Peyer's patch (tissue), 4 donors: Measurements from ENCODE around the gene REV3L. TPM values are rescaled to one million over a fixed set of nuclear protein-coding genes. Genes with fewer than 3 reads are reported as not detected.

Experiments
- DNase-seq, 3 donors: peaks; one replicate each; pipeline ENCODE4 v3.0.0-alpha.2; 2017 to 2019
- H3K27ac ChIP-seq, 4 donors: fragments of 200-600 bp; sonication (generic); one replicate each; pipeline ENCODE4 v1.5.1; 2016 to 2019
- H3K27me3 ChIP-seq, 2 donors: fragments of 200-600 bp; sonication (generic); one replicate each; pipeline ENCODE4 v1.5.1; 2019
- H3K36me3 ChIP-seq, 3 donors: fragments of 200-600 bp; sonication (generic); one replicate each; pipeline ENCODE4 v1.5.1; 2016 to 2019
- H3K4me1 ChIP-seq, 4 donors: fragments of 200-600 bp; sonication (generic); one replicate each; pipeline ENCODE4 v1.5.1; 2016 to 2019
- H3K4me3 ChIP-seq, 4 donors: fragments of 200-600 bp; sonication (generic); 1 replicate in 3 of 4; 2 replicates in 1 of 4; pipeline ENCODE4 v1.5.1; 2016 to 2019; ENCODE audit warnings: mild to moderate bottlenecking in 1 of 4
- H3K9me3 ChIP-seq, 4 donors: fragments of 200-600 bp; sonication (generic); one replicate each; pipeline ENCODE4 v1.5.1; 2016 to 2019; ENCODE audit warnings: mild to moderate bottlenecking in 1 of 4
- POLR2A ChIP-seq, 2 donors: fragments of 450-650 bp; IDR thresholded peaks; one replicate each; pipeline ENCODE4 v1.5.1; 2017; ENCODE audit warnings: antibody characterized with exemption in 2 of 2, mild to moderate bottlenecking in 2 of 2, moderate library complexity in 2 of 2
- total RNA-seq, 4 donors: library from RNA; depleted of rRNA; stranded (reverse); fragments of >200 nt; gene quantifications; one replicate each; pipeline ENCODE4 v1.1.0, GENCODE V29; 2016
- TF ChIP-seq, protein P1 (sequence below), 6 experiments: fragments of 450-650 bp in 4 of 6; fragments of 200-600 bp in 2 of 6; sonication (generic) in 1 of 6; IDR thresholded peaks; one replicate each; pipeline ENCODE4 v1.5.1; 2017 to 2019; ENCODE audit warnings: antibody characterized with exemption in 6 of 6, mild to moderate bottlenecking in 3 of 6, moderate library complexity in 1 of 6

Gene REV3L
- total RNA-seq, 4 donors from 2014 or later = 20.5 to 50.3 (median 38.0) TPM

DNA sequence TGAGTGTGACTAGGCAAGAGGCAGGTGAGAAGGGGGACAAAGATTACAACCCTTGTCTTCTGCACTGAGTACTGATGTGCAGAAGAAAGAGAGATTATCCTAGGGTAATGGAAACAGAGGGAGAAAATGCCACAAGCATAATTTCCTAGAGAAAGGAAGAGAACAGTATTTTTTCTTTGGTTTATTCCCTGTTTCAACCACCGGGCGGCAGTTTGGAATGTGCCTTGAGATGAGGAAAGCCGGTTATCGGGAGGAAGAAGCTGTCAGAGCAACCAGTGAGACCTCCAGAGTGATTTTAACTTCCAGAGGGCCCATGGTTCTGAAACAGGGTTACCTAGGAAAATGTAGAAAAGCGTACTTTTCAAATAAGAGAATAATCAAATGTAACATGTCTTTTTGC lies 121.4 kb downstream of the REV3L start:
- Histone ChIP-seq H3K36me3 (peaks cover 0 to 20% (median 0%) of the 10 kb centered on the region in 3 donors), H3K27me3 (no peaks in the 10 kb centered on the region), H3K4me3 (no peak overlapping the region), H3K4me1 (no peaks in the 10 kb centered on the region), H3K27ac (no peak overlapping the region), H3K9me3 (no peaks in the 10 kb centered on the region)
- TF ChIP-seq POLR2A (IDR thresholded peaks at IDR 0.05) = no peak
- TF ChIP-seq, protein P1, sequence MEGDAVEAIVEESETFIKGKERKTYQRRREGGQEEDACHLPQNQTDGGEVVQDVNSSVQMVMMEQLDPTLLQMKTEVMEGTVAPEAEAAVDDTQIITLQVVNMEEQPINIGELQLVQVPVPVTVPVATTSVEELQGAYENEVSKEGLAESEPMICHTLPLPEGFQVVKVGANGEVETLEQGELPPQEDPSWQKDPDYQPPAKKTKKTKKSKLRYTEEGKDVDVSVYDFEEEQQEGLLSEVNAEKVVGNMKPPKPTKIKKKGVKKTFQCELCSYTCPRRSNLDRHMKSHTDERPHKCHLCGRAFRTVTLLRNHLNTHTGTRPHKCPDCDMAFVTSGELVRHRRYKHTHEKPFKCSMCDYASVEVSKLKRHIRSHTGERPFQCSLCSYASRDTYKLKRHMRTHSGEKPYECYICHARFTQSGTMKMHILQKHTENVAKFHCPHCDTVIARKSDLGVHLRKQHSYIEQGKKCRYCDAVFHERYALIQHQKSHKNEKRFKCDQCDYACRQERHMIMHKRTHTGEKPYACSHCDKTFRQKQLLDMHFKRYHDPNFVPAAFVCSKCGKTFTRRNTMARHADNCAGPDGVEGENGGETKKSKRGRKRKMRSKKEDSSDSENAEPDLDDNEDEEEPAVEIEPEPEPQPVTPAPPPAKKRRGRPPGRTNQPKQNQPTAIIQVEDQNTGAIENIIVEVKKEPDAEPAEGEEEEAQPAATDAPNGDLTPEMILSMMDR (IDR thresholded peaks at IDR 0.05) = peak in 4 of 6 experiments; percentile 5 to 48 (median 40)
- DNase-seq = peak in 1 of 3 donors; percentile 16

DNA sequence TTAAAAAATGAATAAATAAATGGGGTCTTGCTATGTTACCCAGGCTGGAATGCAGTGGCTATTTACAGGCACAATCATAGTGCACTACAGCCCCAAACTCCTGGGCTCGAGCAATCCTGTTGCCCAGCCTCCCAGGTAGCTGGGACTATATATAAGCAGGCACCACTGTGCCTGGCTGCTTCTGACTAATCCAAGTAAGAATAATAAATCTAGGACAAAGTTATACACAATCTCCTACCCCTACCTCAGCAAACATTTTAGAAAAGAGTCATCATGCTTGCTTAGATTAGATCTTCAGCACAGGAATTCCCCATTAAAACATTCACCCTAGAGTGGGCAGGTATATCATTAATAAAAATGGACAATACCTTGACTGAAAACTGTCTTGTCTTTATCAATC lies 124.6 kb downstream of the REV3L start:
- H3K27me3 ChIP-seq = no peaks in the 10 kb centered on the region
- no peak for DNase-seq
- H3K36me3 ChIP-seq = peaks cover 0 to 38% (median 0%) of the 10 kb centered on the region in 3 donors
- no peaks in the 10 kb centered on the region for H3K9me3 ChIP-seq
- no peaks in the 10 kb centered on the region for H3K4me1 ChIP-seq
- no peak for TF ChIP-seq POLR2A (IDR thresholded peaks at IDR 0.05)
- TF ChIP-seq, protein P1 (IDR thresholded peaks at IDR 0.05) = no peak
- H3K4me3 ChIP-seq = no peak overlapping the region
- H3K27ac ChIP-seq = no peak overlapping the region

DNA sequence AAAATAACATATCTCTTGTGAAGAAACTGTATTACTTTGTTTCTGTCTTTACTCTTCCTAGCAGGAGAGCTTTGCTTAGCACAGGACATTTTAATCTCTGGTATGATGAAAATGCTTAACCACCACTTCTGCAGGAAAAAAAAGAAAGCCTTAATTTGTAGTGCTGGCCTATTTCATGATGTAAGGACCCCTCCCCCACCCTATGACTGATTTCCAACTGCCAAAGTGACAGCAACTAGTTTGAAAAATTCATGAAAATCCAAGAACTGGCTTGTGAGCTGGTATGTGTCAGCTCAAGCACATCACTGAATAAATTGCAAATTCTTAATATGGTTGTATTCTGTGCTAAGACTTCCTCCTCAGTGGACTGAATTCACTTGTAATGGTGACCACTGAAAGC lies 125.3 kb downstream of the REV3L start:
- peaks cover 0 to 32% (median 0%) of the 10 kb centered on the region in 3 donors for H3K36me3 ChIP-seq
- H3K4me3 ChIP-seq = no peak overlapping the region
- no peaks in the 10 kb centered on the region for H3K9me3 ChIP-seq

DNA sequence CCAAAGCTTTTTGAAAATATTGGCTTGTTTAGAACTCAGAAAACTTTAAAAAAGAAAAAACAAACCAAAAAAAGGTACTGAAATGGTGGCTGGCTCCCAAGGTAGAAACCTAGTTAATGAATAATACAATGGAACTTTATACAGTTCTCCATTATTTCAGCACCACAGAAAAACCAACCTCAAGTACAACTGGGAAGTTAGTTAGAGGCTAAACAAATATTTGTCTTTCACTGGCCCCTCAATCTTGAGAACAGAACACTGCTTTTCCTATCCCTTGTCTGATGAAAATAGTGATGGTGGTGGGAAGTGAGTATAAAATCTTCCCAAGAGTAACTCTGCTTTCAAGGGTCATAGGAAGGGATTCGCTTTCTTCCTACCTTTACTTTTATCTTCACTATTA lies 126.5 kb downstream of the REV3L start:
- no peak overlapping the region for H3K27ac ChIP-seq

More for the DNA sequence above, 125.3 kb downstream of the REV3L start:
- Histone ChIP-seq H3K27ac (no peak overlapping the region), H3K4me1 (no peaks in the 10 kb centered on the region), H3K27me3 (no peaks in the 10 kb centered on the region)
- TF ChIP-seq POLR2A (IDR thresholded peaks at IDR 0.05) = no peak
- TF ChIP-seq, protein P1 (IDR thresholded peaks at IDR 0.05) = no peak
- no peak for DNase-seq

DNA sequence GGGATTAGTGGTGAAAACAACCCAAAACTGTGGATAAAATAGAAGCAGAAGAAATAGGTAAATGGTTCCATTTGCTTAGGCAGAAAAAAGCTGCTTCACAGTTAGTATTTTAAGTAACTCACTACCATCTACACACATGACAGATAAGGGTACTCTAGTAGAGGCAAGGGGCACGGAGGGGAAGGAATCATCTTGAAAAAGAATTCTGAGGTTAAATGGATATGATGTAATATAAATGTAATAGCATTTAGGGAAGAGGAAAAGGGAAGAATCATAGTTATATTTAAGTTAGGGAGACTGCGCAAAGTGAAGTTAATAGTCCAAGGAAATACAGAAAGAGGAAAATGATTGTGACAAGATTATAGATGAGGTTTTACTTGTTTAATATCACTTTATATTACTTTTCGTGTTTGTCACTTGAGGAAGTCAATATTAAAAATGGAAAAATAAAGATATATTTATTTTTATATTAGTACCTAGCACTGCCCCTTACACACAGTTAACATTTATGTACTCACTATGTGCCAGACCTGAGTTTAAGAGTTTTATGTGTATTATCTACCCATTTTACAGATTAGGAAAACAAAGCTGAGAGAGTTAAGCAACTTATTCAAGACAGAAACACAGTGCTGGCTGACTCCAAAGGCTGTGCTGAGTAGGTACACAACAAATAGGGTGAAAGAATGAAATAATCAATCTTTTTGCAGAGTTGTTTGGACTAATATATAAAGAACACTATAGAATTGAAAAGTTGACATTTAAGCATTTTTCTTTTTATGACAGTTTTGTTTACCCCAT lies 128.1 kb downstream of the REV3L start:
- Histone ChIP-seq H3K4me3 (no peak overlapping the region), H3K27ac (no peak overlapping the region), H3K4me1 (no peaks in the 10 kb centered on the region), H3K27me3 (no peaks in the 10 kb centered on the region), H3K36me3 (peaks cover 0 to 47% (median 0%) of the 10 kb centered on the region in 3 donors), H3K9me3 (no peaks in the 10 kb centered on the region)
- DNase-seq = no peak
- no peak for TF ChIP-seq POLR2A (IDR thresholded peaks at IDR 0.05)
- TF ChIP-seq, protein P1 (IDR thresholded peaks at IDR 0.05) = no peak

More for the DNA sequence above, 126.5 kb downstream of the REV3L start:
- Histone ChIP-seq H3K4me1 (no peaks in the 10 kb centered on the region), H3K27me3 (no peaks in the 10 kb centered on the region), H3K4me3 (no peak overlapping the region), H3K9me3 (no peaks in the 10 kb centered on the region), H3K36me3 (peaks cover 0 to 32% (median 0%) of the 10 kb centered on the region in 3 donors)
- TF ChIP-seq POLR2A (IDR thresholded peaks at IDR 0.05) = no peak
- TF ChIP-seq, protein P1 (IDR thresholded peaks at IDR 0.05) = no peak
- DNase-seq = no peak
